SK-N-SH treated with all-trans-retinoic acid at 6 μM for 48 hours (cell line): ENCODE data around the gene KLHL3.

Experiments used
- ATAC-seq: fragments of 200-7000 bp; cut with Tn5 transposase; 3 replicates; pipeline ENCODE4 v1.9.1; 2020; ENCODE audit warnings: mild to moderate bottlenecking, moderate library complexity
- ARNTL ChIP-seq: fragments of 450-650 bp; formaldehyde crosslinking; IDR thresholded peaks from 2 replicates; pipeline ENCODE4 v1.5.0; 2020; ENCODE audit warnings: low read depth, mild to moderate bottlenecking, moderate library complexity, borderline replicate concordance
- BACH2 ChIP-seq: fragments of 250-450 bp; sonication (Bioruptor Pico); IDR thresholded peaks from 2 replicates; pipeline ENCODE4 v1.9.0; 2021; ENCODE audit warnings: mild to moderate bottlenecking, borderline replicate concordance
- CREB5 ChIP-seq: fragments of 250-450 bp; sonication (Bioruptor Pico); IDR thresholded peaks from 2 replicates; pipeline ENCODE4 v1.5.1; 2020; ENCODE audit warnings: low read depth, mild to moderate bottlenecking, moderate library complexity
- CSRNP3 ChIP-seq: fragments of 250-450 bp; sonication (Bioruptor Pico); IDR thresholded peaks from 2 replicates; pipeline ENCODE4 v1.5.1; 2021; ENCODE audit warnings: mild to moderate bottlenecking, moderate library complexity
- ESRRG ChIP-seq: fragments of 250-450 bp; sonication (Bioruptor Pico); IDR thresholded peaks from 2 replicates; pipeline ENCODE4 v1.6.1; 2021; ENCODE audit warnings: mild to moderate bottlenecking
- ISL1 ChIP-seq: fragments of 250-450 bp; sonication (Bioruptor Pico); IDR thresholded peaks from 2 replicates; pipeline ENCODE4 v2.1.2; 2022; ENCODE audit warnings: mild to moderate bottlenecking, moderate library complexity
- OSR1 ChIP-seq: fragments of 250-450 bp; sonication (Bioruptor Pico); IDR thresholded peaks from 2 replicates; pipeline ENCODE4 v1.8.0; 2022; ENCODE audit warnings: moderate library complexity, mild to moderate bottlenecking, inconsistent platforms
- PATZ1 ChIP-seq: fragments of 250-450 bp; sonication (Bioruptor Pico); IDR thresholded peaks from 2 replicates; pipeline ENCODE4 v1.8.0; 2020; ENCODE audit warnings: mild to moderate bottlenecking, moderate library complexity, borderline replicate concordance
- POU6F1 ChIP-seq: fragments of 250-450 bp; sonication (Bioruptor Pico); IDR thresholded peaks from 2 replicates; pipeline ENCODE4 v1.8.0; 2021; ENCODE audit warnings: low read depth, mild to moderate bottlenecking, moderate library complexity, borderline replicate concordance
- RARB ChIP-seq: fragments of 250-450 bp; sonication (Bioruptor Pico); IDR thresholded peaks from 2 replicates; pipeline ENCODE4 v1.8.0; 2021; ENCODE audit warnings: mild to moderate bottlenecking, moderate library complexity
- SNAI2 ChIP-seq: fragments of 250-450 bp; sonication (Bioruptor Pico); IDR thresholded peaks from 2 replicates; pipeline ENCODE4 v1.5.0; 2020; ENCODE audit warnings: mild to moderate bottlenecking, moderate library complexity
- TCF4 ChIP-seq: fragments of 250-450 bp; sonication (Bioruptor Pico); IDR thresholded peaks from 2 replicates; pipeline ENCODE4 v1.8.0; 2021; ENCODE audit warnings: mild to moderate bottlenecking, moderate library complexity, borderline replicate concordance
- TOX ChIP-seq: fragments of 250-450 bp; sonication (Bioruptor Pico); IDR thresholded peaks from 2 replicates; pipeline ENCODE4 v1.8.0; 2021; ENCODE audit warnings: mild to moderate bottlenecking, moderate library complexity, borderline replicate concordance
- TSHZ2 ChIP-seq: fragments of 250-450 bp; sonication (Bioruptor Pico); IDR thresholded peaks from 2 replicates; pipeline ENCODE4 v1.5.0; 2020; ENCODE audit warnings: mild to moderate bottlenecking, moderate library complexity
- ZC3H10 ChIP-seq: fragments of 250-450 bp; sonication (Bioruptor Pico); IDR thresholded peaks from 2 replicates; pipeline ENCODE4 v1.5.1; 2021; ENCODE audit warnings: mild to moderate bottlenecking, moderate library complexity
- ZFP3 ChIP-seq: fragments of 250-450 bp; sonication (Bioruptor Pico); IDR thresholded peaks from 2 replicates; pipeline ENCODE4 v1.5.0; 2020; ENCODE audit warnings: mild to moderate bottlenecking, moderate library complexity
- ZFP30 ChIP-seq: fragments of 450-650 bp; formaldehyde crosslinking; IDR thresholded peaks from 2 replicates; pipeline ENCODE4 v1.5.0; 2022; ENCODE audit warnings: mild to moderate bottlenecking, moderate library complexity
- ZNF565 ChIP-seq: fragments of 450-650 bp; formaldehyde crosslinking; conservative IDR thresholded peaks from 2 replicates; pipeline ENCODE4 v1.5.0; 2020; ENCODE audit warnings: low read depth, mild to moderate bottlenecking, moderate library complexity
- ZNF8 ChIP-seq: fragments of 450-650 bp; formaldehyde crosslinking; IDR thresholded peaks from 2 replicates; pipeline ENCODE4 v1.5.0; 2020; ENCODE audit warnings: mild to moderate bottlenecking, moderate library complexity

Gene KLHL3

GRCh38 chr5:137758121-137758520 is 22.2 kb upstream of the KLHL3 start (continued):
- no peak for TF ChIP-seq OSR1 (CRISPR knock-in tag)
- TF ChIP-seq ZFP30: no peak
- no peak for TF ChIP-seq PATZ1 (CRISPR knock-in tag)
- TF ChIP-seq ZNF565: no peak
- no peak for TF ChIP-seq RARB (CRISPR knock-in tag)

GRCh38 chr5:137757634-137758033 is 21.7 kb upstream of the KLHL3 start:
- TF ChIP-seq ISL1: no peak
- no peak for ATAC-seq

- ATAC-seq: peak; percentile 31; the same call in 2 of the 3 replicates
- TF ChIP-seq CREB5 (no peak), ISL1 (no peak), ARNTL (no peak), TCF4 (CRISPR knock-in tag) (no peak), ZFP3 (CRISPR knock-in tag) (no peak), BACH2 (CRISPR knock-in tag) (no peak), TOX (CRISPR knock-in tag) (no peak), TSHZ2 (CRISPR knock-in tag) (no peak), ZC3H10 (CRISPR knock-in tag) (no peak), ESRRG (CRISPR knock-in tag) (no peak), CSRNP3 (CRISPR knock-in tag) (no peak), ZNF8 (no peak), PATZ1 (CRISPR knock-in tag) (no peak), ZNF565 (no peak), OSR1 (CRISPR knock-in tag) (no peak), RARB (CRISPR knock-in tag) (no peak), ZFP30 (no peak), SNAI2 (no peak), POU6F1 (CRISPR knock-in tag) (no peak)
These were observed 19.3 kb upstream of the KLHL3 start for GRCh38 chr5:137754961-137755762.
